GM19035 (cell line): Measurements from ENCODE around the gene IL16.
"Not testable (repeated sequence)": the region's sequence is repeated elsewhere in the genome, so short reads cannot be mapped to it uniquely, and the experiment has no call there.

Experiments used
- ATAC-seq: cut with Tn5 transposase; IDR thresholded peaks from one replicate; pipeline ENCODE4 v1.9.1; 2021; ENCODE audit not compliant: unreplicated experiment

Gene IL16

GRCh38 chr15:81331600-81331999 lies 134.9 kb downstream of the IL16 start:
- no peak for ATAC-seq

GRCh38 chr15:81332326-81332725 lies 135.6 kb downstream of the IL16 start:
- no peak for ATAC-seq

GRCh38 chr15:81333363-81333762 lies 136.7 kb downstream of the IL16 start:
- ATAC-seq: no peak

- no peak for ATAC-seq
Measured at GRCh38 chr15:81334768-81335435, 138.2 kb downstream of the IL16 start.

- ATAC-seq: no peak
Measured at GRCh38 chr15:81335631-81336030, 139.0 kb downstream of the IL16 start.

- no peak for ATAC-seq
Measured at GRCh38 chr15:81336568-81336967, 139.9 kb downstream of the IL16 start.

- no peak for ATAC-seq
Measured at GRCh38 chr15:81337241-81337640, 140.6 kb downstream of the IL16 start.

GRCh38 chr15:81337713-81338157 lies 141.1 kb downstream of the IL16 start:
- ATAC-seq: no peak

- no peak for ATAC-seq
Measured at GRCh38 chr15:81338170-81339007, 141.7 kb downstream of the IL16 start.

- ATAC-seq: no peak
Measured at GRCh38 chr15:81339321-81339720, 142.6 kb downstream of the IL16 start.

GRCh38 chr15:81339851-81340250 lies 143.2 kb downstream of the IL16 start:
- ATAC-seq: no peak

GRCh38 chr15:81341351-81341750 lies 144.7 kb downstream of the IL16 start:
- no peak for ATAC-seq

GRCh38 chr15:81343371-81343770 lies 146.7 kb downstream of the IL16 start:
- ATAC-seq: no peak

GRCh38 chr15:81346611-81347010 lies 149.9 kb downstream of the IL16 start:
- ATAC-seq: no peak

GRCh38 chr15:81347910-81348309 lies 151.2 kb downstream of the IL16 start:
- ATAC-seq: no peak

- not testable (repeated sequence) for ATAC-seq
Measured at GRCh38 chr15:81348691-81349090, 152.0 kb downstream of the IL16 start.

GRCh38 chr15:81349271-81349670 lies 152.6 kb downstream of the IL16 start:
- no peak for ATAC-seq

- no peak for ATAC-seq
Measured at GRCh38 chr15:81351651-81352050, 155.0 kb downstream of the IL16 start.

- ATAC-seq: no peak
Measured at GRCh38 chr15:81356252-81356651, 159.6 kb downstream of the IL16 start.

GRCh38 chr15:81357180-81357686 lies 160.6 kb downstream of the IL16 start:
- ATAC-seq: no peak

- ATAC-seq: no peak
Measured at GRCh38 chr15:81358248-81358647, 161.6 kb downstream of the IL16 start.

- ATAC-seq: no peak
Measured at GRCh38 chr15:81360491-81360890, 163.8 kb downstream of the IL16 start.
